ENCODE results near the gene KIF19.

GRCh38 chr17:74389937-74390679 lies 64.1 kb downstream of the KIF19 start:
- no peak for TF ChIP-seq CTCF (conservative IDR thresholded peaks at IDR 0.05; ENCODE audit: low read depth, low read length)
- no peak for TF ChIP-seq EZH2phosphoT487 (IDR thresholded peaks at IDR 0.05; ENCODE audit: borderline replicate concordance, low read length)
